Skeletal muscle tissue (tissue), 4 donors: ENCODE data around the gene TNNT3. TPM values are rescaled to one million over a fixed set of nuclear protein-coding genes. Genes with fewer than 3 reads are reported as not detected.
"Not testable (repeated sequence)": the region's sequence is repeated elsewhere in the genome, so short reads cannot be mapped to it uniquely, and the experiment has no call there.

Experiments
- H3K27ac ChIP-seq: one replicate; pipeline ENCODE4 v1.7.0; 2013; ENCODE audit warnings: mild to moderate bottlenecking, low read depth, low read length, inconsistent platforms
- H3K27me3 ChIP-seq, 3 donors: one replicate each; pipeline ENCODE4 v1.7.0; 2013; ENCODE audit warnings: low read length in 3 of 3; ENCODE audit not compliant: control insufficient read depth in 3 of 3, insufficient read depth in 3 of 3
- H3K36me3 ChIP-seq, 3 donors: one replicate each; pipeline ENCODE4 v1.7.0; 2013; ENCODE audit warnings: low read length in 3 of 3; ENCODE audit not compliant: control insufficient read depth in 3 of 3, insufficient read depth in 3 of 3
- H3K4me1 ChIP-seq, 3 donors: one replicate each; pipeline ENCODE4 v1.7.0; 2013; ENCODE audit warnings: low read length in 3 of 3, mild to moderate bottlenecking in 3 of 3; ENCODE audit not compliant: control insufficient read depth in 3 of 3, insufficient read depth in 3 of 3
- H3K4me3 ChIP-seq, 3 donors: one replicate each; pipeline ENCODE4 v1.7.0; 2013; ENCODE audit warnings: low read length in 3 of 3
- H3K9ac ChIP-seq, 3 donors: one replicate each; pipeline ENCODE4 v1.7.0; 2013; ENCODE audit warnings: low read length in 3 of 3, mild to moderate bottlenecking in 3 of 3, moderate library complexity in 2 of 3, low read depth in 1 of 3
- H3K9me3 ChIP-seq, 3 donors: one replicate each; pipeline ENCODE4 v1.7.0; 2013; ENCODE audit warnings: low read length in 3 of 3; ENCODE audit not compliant: control insufficient read depth in 3 of 3
- total RNA-seq: library from RNA; depleted of rRNA; stranded (reverse); fragments of >200 nt; gene quantifications from one replicate; pipeline ENCODE4 v1.2.3, GENCODE V29; 2014
- donor health status: Osteomylitis.

TNNT3 gene
- total RNA-seq, 1 donor from 2014 or later = 4,042 TPM

- H3K4me1 ChIP-seq = peaks cover 34 to 65% (median 35%) of the 10 kb centered on the region in 3 donors
- peak overlapping the region in 1 of 3 donors; percentile 57 for H3K9ac ChIP-seq
- H3K4me3 ChIP-seq = peak overlapping the region in 1 of 3 donors; percentile 43
Observed at GRCh38 chr11:1875093-1875850, 44.2 kb upstream of the TNNT3 start.

DNA sequence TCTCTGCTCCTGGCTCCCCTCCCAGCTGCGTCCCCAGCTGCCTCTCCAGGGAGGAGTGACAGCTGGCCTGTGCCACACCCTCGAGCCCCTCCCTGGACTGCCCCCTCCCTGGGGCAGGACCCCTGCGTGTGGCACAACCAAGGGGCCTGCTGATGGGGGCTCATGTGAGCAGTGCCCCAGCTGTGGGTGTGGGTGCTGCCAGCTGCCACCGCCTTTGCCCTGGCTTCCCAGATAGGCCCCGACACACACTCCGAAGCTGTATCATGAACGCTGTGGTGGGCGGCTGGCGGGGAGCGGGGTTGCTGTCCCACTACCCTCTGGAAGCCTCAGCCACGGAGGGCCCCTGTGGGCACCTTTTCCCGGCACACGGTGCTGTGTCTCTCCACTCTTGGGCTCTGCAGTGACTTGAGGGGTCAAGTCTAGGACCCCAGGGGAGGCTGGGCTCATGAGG is 43.6 kb upstream of the TNNT3 start:
- H3K36me3 ChIP-seq, H3K9me3 ChIP-seq: not testable (repeated sequence)
- peak overlapping the region in 2 of 3 donors; percentile 23 to 41 for H3K4me3 ChIP-seq
- peaks cover 38 to 65% (median 41%) of the 10 kb centered on the region in 3 donors for H3K4me1 ChIP-seq
- peak overlapping the region; percentile 51 to 75 (median 53) for H3K9ac ChIP-seq
- H3K27ac ChIP-seq = peak overlapping the region; percentile 60
- peaks cover 21 to 49% (median 27%) of the 10 kb centered on the region in 3 donors for H3K27me3 ChIP-seq

More at GRCh38 chr11:1875093-1875850, 44.2 kb upstream of the TNNT3 start:
- Histone ChIP-seq H3K9me3 (no peaks in the 10 kb centered on the region), H3K27me3 (peaks cover 27 to 51% (median 31%) of the 10 kb centered on the region in 3 donors), H3K36me3 (peaks cover 0 to 3% (median 0%) of the 10 kb centered on the region in 3 donors), H3K27ac (peak overlapping the region; percentile 60)

- peaks cover 14 to 45% (median 20%) of the 10 kb centered on the region in 3 donors for H3K27me3 ChIP-seq
- H3K4me1 ChIP-seq = peaks cover 44 to 66% (median 47%) of the 10 kb centered on the region in 3 donors
- peaks cover 0 to 3% (median 0%) of the 10 kb centered on the region in 3 donors for H3K36me3 ChIP-seq
- peak overlapping the region in 2 of 3 donors; percentile 23 to 41 for H3K4me3 ChIP-seq
- no peaks in the 10 kb centered on the region for H3K9me3 ChIP-seq
- H3K9ac ChIP-seq = peak overlapping the region; percentile 51 to 75 (median 53)
- peak overlapping the region; percentile 60 for H3K27ac ChIP-seq
Observed at GRCh38 chr11:1876361-1877063, 43.0 kb upstream of the TNNT3 start.

DNA sequence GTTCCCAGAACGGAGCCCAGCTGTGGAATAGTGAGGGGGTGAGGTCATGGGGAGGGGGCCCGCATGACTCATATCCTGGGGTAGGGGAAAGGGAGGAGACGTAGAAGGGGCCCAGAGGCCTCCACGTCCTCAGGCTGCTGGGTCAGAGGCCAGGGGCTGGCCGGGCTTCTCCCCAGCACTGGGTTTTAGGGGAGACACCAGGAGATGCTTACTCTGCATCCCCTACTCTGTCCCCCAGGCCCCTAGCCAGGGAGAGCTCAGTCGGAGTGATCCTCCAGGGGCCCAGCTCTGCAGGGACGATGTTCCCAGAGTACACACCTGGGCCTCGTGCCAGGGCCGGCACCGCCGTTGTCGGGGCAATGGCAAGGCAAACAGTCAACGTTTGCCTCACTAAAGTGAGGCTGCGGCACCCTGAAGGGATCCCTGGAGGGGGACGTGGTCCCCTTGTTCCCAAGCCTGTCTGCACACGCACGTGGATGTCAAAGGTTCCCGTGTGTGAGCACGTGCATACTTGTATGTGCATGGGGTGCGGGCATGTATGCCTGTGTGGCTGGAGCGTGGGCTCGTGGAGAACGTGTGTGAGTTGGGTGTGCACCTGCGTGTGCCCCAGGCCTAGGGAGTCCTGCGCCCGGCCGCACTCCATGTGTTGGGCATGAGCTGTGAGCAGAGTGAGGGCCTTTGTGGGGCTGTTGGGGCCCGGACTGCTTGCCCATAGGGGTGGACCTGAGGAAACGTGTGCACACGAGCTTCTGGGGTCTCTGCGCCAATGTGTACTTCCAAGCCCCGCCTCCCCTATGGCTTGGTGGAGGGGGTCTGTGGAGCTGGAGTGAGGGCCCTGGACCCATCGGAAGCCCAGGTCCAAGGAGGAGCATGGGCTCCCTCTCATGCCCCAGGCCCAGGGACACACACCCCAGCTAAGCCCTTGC is 42.0 kb upstream of the TNNT3 start:
- Histone ChIP-seq H3K4me1 (peaks cover 53 to 71% (median 56%) of the 10 kb centered on the region in 3 donors), H3K9ac (peak overlapping the region in 2 of 3 donors; percentile 40 to 57)

DNA sequence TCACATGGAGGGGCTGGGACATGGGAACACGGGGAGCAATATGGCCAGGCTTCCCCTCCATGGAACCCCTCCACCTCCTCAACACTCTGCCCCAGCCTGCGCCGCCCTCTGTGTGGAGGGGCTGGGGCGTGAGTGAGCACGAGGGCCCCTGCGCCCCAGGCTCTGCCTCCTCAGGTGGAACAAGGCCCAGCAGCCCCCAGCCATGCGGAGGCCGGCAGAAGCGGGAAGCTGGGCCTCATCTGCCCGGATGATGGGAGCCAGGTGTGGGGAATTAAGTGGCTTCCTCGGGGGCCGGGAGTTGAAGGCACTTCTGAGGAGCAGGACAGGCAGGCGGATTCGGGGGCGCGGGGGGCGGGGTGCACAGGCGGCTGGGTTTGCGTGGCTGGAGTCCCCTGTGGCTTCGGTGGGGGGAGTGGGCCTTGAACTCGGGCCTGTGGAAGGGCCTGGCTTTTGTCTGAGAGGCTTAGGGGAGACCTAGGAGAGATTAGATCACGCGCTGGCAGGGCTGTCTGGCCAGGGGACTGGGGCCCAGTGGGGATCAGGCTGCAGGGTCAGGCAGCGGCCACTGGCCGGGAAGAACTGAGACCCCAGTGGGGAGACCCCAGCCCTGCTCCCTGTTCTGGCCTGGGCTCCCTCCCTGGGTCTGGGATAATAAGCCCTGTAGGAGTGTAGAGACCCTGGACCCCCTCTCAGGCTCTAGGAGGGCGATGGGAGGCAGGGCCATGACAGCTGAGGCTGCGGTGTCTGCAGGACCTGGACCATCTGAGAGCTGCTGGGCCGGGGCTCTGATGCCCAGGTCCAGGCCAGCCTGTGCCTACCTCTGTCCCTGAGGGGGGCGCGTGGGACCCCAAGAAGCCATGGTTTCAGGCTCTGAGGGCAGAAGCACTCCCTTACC is 41.1 kb upstream of the TNNT3 start:
- peaks cover 0 to 5% (median 2%) of the 10 kb centered on the region in 3 donors for H3K36me3 ChIP-seq
- H3K4me1 ChIP-seq = peaks cover 62 to 76% (median 63%) of the 10 kb centered on the region in 3 donors
- H3K9ac ChIP-seq = peak overlapping the region in 1 of 3 donors; percentile 57
- H3K4me3 ChIP-seq = peak overlapping the region in 1 of 3 donors; percentile 45
- H3K27me3 ChIP-seq = peaks cover 2 to 29% (median 11%) of the 10 kb centered on the region in 3 donors
- no peaks in the 10 kb centered on the region for H3K9me3 ChIP-seq
- peak overlapping the region; percentile 89 for H3K27ac ChIP-seq

More for the DNA sequence above, 42.0 kb upstream of the TNNT3 start:
- H3K9me3 ChIP-seq = no peaks in the 10 kb centered on the region
- peaks cover 0 to 3% (median 0%) of the 10 kb centered on the region in 3 donors for H3K36me3 ChIP-seq
- peaks cover 5 to 36% (median 11%) of the 10 kb centered on the region in 3 donors for H3K27me3 ChIP-seq
- peak overlapping the region in 1 of 3 donors; percentile 45 for H3K4me3 ChIP-seq
- H3K27ac ChIP-seq = peak overlapping the region; percentile 89

DNA sequence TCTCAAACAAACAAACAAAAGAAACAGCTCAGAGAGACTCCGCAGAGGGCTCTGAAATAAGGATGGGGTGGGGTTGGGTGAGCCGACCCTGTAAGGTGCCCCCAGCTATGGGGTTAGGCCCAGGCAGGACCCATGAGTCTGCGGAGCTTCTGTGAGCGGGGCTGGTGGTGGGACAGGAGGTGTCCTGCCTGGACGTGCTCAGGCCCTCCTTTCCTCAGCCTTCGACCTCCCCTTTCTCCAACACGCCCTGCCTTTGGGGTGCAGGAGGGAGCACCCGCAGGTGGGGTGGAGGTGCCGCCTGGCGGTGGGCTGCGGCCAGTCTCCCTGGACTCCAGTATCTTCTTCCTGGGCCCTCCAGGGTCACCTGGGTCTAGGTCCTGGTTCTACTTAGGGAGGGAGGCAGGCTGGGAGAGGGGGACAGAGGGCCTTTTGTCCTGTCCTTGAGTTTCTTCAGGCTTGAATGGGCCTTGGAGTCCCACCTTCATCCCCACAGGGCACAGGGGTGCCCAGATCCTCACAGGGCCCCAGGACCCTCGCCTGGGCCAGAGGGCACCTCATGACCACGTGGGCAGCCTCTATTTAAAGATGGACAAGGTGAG is 40.1 kb upstream of the TNNT3 start:
- Histone ChIP-seq H3K4me1 (peaks cover 63 to 78% (median 63%) of the 10 kb centered on the region in 3 donors), H3K27ac (peak overlapping the region; percentile 89), H3K4me3 (no peak overlapping the region), H3K36me3 (peaks cover 0 to 11% (median 4%) of the 10 kb centered on the region in 3 donors), H3K27me3 (peaks cover 2 to 24% (median 10%) of the 10 kb centered on the region in 3 donors), H3K9me3 (no peaks in the 10 kb centered on the region), H3K9ac (peak overlapping the region in 2 of 3 donors; percentile 57 to 64)

- H3K27me3 ChIP-seq = peaks cover 2 to 19% (median 4%) of the 10 kb centered on the region in 3 donors
- peak overlapping the region; percentile 89 for H3K27ac ChIP-seq
- peak overlapping the region; percentile 40 to 64 (median 57) for H3K9ac ChIP-seq
- peaks cover 62 to 74% (median 63%) of the 10 kb centered on the region in 3 donors for H3K4me1 ChIP-seq
- H3K36me3 ChIP-seq = peaks cover 3 to 18% (median 4%) of the 10 kb centered on the region in 3 donors
- no peaks in the 10 kb centered on the region for H3K9me3 ChIP-seq
- H3K4me3 ChIP-seq = no peak overlapping the region
Observed at GRCh38 chr11:1879941-1880720, 39.4 kb upstream of the TNNT3 start.
